ENCODE data around the gene ZER1.

DNA sequence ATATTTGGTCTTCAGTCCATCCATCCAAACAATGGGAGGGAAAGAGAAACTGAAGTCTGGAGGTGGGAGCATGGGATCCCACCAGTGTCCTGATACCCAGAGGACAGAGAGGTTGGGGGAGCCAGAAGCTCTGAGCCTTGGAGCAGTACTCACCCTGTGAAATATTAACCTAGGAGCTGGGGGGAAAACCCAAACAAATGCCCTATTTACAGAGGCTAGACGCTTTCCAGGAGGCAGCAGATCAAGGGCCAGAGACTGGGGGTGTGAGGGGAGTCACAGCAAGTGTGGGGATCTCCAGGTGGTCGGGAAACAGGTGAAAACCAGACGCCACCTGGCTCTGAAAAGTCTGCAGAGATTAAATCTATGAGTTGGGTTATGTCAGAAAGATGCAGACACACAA lies 6.2 kb downstream of the ZER1 start:
- TF ChIP-seq, protein P1, sequence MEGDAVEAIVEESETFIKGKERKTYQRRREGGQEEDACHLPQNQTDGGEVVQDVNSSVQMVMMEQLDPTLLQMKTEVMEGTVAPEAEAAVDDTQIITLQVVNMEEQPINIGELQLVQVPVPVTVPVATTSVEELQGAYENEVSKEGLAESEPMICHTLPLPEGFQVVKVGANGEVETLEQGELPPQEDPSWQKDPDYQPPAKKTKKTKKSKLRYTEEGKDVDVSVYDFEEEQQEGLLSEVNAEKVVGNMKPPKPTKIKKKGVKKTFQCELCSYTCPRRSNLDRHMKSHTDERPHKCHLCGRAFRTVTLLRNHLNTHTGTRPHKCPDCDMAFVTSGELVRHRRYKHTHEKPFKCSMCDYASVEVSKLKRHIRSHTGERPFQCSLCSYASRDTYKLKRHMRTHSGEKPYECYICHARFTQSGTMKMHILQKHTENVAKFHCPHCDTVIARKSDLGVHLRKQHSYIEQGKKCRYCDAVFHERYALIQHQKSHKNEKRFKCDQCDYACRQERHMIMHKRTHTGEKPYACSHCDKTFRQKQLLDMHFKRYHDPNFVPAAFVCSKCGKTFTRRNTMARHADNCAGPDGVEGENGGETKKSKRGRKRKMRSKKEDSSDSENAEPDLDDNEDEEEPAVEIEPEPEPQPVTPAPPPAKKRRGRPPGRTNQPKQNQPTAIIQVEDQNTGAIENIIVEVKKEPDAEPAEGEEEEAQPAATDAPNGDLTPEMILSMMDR (conservative IDR thresholded peaks at IDR 0.05; ENCODE audit: low read depth, low read length): no peak
- TF ChIP-seq RAD21 (IDR thresholded peaks at IDR 0.05; ENCODE audit: low read length) (no peak), POLR2A (IDR thresholded peaks at IDR 0.05; ENCODE audit: low read depth, low read length) (no peak), BHLHE40 (IDR thresholded peaks at IDR 0.05; ENCODE audit: low read depth, low read length) (no peak), CHD1 (IDR thresholded peaks at IDR 0.05; ENCODE audit: low read depth, low read length) (no peak), RFX5 (IDR thresholded peaks at IDR 0.05; ENCODE audit: low read depth, low read length) (no peak), CEBPB (IDR thresholded peaks at IDR 0.05; ENCODE audit: low read depth, low read length) (no peak), MAFK (IDR thresholded peaks at IDR 0.05; ENCODE audit: low read depth, low read length) (no peak), MXI1 (IDR thresholded peaks at IDR 0.05; ENCODE audit: borderline replicate concordance, low read depth, low read length) (no peak), MAZ (IDR thresholded peaks at IDR 0.05; ENCODE audit: borderline replicate concordance, low read depth, low read length) (no peak), SMC3 (IDR thresholded peaks at IDR 0.05; ENCODE audit: low read depth, low read length) (no peak), RCOR1 (IDR thresholded peaks at IDR 0.05; ENCODE audit: insufficient replicate concordance, low read length) (no peak), FOS (IDR thresholded peaks at IDR 0.05; ENCODE audit: low read depth, low read length) (no peak)
- TF ChIP-seq, protein P2, sequence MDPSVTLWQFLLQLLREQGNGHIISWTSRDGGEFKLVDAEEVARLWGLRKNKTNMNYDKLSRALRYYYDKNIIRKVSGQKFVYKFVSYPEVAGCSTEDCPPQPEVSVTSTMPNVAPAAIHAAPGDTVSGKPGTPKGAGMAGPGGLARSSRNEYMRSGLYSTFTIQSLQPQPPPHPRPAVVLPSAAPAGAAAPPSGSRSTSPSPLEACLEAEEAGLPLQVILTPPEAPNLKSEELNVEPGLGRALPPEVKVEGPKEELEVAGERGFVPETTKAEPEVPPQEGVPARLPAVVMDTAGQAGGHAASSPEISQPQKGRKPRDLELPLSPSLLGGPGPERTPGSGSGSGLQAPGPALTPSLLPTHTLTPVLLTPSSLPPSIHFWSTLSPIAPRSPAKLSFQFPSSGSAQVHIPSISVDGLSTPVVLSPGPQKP (IDR thresholded peaks at IDR 0.05; ENCODE audit: borderline replicate concordance, low read depth, low read length): no peak
